OCI-M1 (cell line): ENCODE results near the gene ZNF287.

ENCODE experiments used
- DNase-seq: peaks from one replicate; lab custom pipeline; 2025; lab: John Stamatoyannopoulos, UW

Gene ZNF287

DNA sequence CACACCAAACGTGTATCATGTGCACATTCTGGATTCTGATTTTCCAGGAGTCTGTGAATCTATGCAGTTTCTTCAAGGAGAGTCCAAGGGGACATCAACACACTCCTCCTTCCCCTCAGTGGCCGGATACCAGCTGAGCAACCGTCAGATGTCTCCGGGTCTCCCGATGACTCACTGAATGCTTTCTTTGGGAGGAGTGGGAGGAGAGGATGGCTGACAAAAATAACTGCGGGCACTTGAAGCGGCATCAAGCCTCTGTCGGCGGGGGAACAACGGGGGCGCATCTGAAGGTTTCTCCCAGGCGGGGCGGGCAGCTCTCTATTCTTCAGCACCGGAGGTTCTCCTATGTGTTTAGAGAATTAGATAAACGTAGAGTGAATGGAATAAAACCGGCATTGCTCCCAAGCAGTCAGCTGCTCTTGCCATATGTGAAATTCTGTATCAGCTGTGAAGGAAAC, 52.4 kb downstream of the ZNF287 start:
- DNase-seq: no peak

DNA sequence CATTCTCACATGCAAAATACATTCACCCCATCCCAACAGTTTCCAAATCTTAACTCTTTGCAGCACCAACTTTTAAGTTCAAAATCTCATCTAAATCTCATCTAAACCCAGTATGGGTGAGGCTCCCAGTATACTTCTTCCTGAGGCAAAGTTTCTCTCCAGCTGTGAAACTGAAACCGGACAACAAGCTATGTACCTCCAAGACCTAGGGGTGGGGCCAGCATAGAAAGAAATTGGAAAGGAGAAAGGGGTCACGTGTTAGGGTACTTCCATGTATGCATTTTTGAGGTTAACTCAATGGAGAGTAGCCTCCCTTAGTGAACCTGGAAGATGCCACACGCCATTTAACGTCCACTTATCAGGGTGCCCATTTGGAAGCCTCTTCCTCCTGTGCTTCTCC, 53.1 kb downstream of the ZNF287 start:
- DNase-seq: peak; percentile 51

DNA sequence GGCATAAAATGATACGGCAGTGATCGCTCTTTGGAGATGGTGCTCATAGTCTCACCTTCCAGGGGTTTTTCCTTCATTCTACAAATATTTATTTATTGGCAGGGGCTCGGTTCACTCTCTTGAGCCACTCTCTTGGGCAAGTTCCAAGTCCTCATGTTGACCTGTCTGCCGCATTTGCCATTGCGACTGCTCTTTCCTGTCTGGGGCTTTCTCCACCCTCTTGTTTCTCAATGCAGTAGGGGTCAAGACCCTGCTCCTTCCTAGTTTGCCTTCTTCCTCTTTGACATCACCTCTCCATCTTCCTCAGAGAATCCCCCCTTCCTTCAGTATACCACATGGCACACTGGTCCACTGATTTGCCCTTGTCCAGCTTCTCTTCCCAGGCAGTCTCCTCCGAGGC, 55.1 kb downstream of the ZNF287 start:
- DNase-seq: no peak

DNA sequence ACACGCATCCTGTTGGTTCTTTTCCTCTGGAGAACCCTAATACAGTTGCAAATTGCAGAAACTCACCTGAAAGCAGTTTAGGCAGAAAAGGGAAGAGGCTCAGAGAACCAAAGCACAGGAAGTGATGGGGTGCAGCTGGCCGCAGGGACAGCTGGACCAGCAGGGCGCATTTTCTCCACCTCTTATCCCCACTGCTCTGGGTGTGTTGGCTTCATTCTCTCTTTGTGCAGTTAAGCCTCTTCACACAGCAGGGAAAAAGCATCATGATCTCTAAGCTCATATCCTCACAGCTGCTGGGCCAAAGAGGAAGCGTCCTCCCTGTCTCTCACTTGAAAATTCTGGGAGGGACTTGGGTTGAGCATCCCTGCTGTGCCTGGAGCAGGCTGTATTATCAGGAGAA, 57.0 kb downstream of the ZNF287 start:
- DNase-seq: no peak

DNA sequence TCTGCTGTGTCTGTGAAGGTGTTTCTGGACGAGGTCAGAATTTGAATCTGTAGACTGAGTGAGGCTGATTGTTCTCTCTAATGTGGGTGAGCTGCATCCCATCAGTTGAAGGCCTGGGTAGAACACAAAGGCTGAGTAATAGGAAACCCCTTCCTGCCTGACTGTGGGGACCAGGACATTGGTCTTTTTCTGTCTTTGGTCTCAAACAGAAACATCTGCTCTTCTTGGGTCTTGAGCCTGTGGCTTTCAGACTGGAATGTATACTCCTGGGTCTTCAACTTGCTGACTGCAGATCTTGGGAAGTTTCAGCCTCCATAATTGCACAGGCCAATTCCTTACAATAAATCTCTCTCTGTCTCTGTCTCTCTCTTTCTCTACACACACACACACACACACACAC, 57.4 kb downstream of the ZNF287 start:
- DNase-seq: no peak

DNA sequence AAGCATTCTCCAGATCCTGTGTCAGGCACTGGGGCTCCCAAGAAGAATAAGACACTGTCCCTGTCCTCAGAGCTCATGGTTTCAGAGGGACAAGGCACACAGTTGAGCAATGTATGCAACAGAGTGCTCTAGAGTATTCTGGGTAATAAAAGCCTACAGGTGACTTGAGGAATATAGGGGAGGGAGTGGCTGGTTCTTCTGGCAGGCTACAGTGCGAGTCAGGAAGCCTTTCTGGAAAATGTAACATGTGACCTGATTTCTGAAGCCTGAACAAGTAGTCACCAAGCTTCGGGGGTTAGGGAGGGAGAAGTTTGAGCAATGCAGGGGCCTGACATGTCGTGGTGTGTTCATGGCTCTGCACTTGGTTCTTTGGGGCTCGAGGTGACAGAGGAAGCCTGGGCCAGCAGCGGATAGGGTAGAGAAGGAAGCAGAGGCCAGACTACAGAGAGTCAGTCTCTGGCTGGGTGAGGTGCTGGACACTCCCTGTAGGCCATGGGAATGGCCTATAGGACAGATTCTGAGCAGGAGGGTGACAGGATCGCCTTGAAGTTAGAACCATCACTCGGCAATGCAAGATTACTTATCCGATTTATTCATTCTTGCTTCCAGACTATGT, 61.0 kb downstream of the ZNF287 start:
- no peak for DNase-seq

DNA sequence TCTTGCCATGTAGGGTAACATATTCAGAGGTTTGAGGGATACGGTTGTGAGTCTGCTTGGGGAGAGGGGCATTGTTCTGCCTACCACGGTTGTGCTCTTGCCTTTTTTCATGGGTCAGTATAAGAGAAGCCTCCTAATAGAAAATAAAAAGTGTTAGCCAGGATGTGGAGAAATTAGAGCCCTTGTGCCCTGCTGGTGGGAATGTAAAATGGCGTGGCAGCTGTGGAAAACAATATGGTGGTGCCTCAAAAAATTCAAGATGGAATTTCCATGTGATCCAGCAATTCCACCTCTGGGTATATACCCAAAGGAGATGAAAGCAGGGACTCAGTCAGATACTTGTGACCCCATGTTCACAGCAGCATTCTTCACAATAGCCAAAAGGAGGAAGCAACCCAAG, 62.8 kb downstream of the ZNF287 start:
- DNase-seq: no peak

DNA sequence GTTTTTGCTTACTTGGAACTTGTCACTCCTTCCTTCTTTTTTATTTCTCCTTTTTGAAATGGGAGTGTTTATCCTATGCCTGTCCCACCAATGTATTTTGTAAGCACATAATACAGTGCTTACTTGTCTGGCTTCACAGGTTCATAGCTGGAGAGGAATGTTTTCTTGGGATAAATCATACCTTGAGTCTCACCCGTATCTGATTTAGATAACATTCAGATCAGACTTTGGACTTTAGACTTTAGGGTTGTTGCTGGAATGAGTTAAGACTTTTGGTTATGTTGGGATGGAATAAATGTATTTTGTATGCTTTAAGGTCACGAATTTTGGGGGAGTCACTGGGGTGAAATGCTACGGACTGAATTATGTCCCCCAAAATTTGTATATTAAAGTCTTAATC, 64.0 kb downstream of the ZNF287 start:
- no peak for DNase-seq
